H1 (cell line): ENCODE measurements around the gene GALNT9. TPM values are rescaled to one million over a fixed set of nuclear protein-coding genes. Genes with fewer than 3 reads are reported as not detected.

Source experiments
- CTCF ChIA-PET: fragments of 300-600 bp; sonication (Branson Sonifier 250); formaldehyde crosslinking; loops from one replicate; lab custom pipeline; 2021; ENCODE audit not compliant: partially characterized antibody; lab: Charles Lee
- POLR2A ChIA-PET: fragments of 300-600 bp; sonication (Branson Sonifier 250); formaldehyde crosslinking; loops from one replicate; lab custom pipeline; 2021; ENCODE audit warnings: inconsistent platforms; ENCODE audit not compliant: partially characterized antibody; lab: Charles Lee
- DNase-seq, 2 experiments: peaks; one replicate each; pipeline versions ENCODE4 v3.0.0 to v3.0.0-alpha.2; 2010 to 2022; ENCODE audit warnings: low spot score in 2 of 2, low read depth in 1 of 2, mixed read lengths in 1 of 2
- FAIRE-seq: peaks from 2 replicates; lab custom pipeline; 2011; peaks lifted over from hg19 to GRCh38; lab: Jason Lieb, UNC
- H2AFZ ChIP-seq: 2 replicates; pipeline ENCODE4 v1.8.1; 2012; ENCODE audit warnings: low read length, inconsistent platforms
- H2AK5ac ChIP-seq: 2 replicates; pipeline ENCODE4 v1.6.1; 2013; ENCODE audit warnings: low read depth, low read length
- H2BK120ac ChIP-seq: replicated peaks from 2 replicates; pipeline ENCODE3; 2013; ENCODE audit warnings: low read depth, low read length, inconsistent platforms
- H2BK12ac ChIP-seq: 2 replicates; pipeline ENCODE4 v1.6.1; 2013; ENCODE audit warnings: low read depth, low read length
- H2BK15ac ChIP-seq: 2 replicates; pipeline ENCODE4 v1.6.1; 2013; ENCODE audit warnings: low read length
- H2BK20ac ChIP-seq: 2 replicates; pipeline ENCODE4 v1.6.1; 2013; ENCODE audit warnings: low read length
- H2BK5ac ChIP-seq: 2 replicates; pipeline ENCODE4 v1.6.1; 2013; ENCODE audit warnings: low read depth, low read length
- H3K14ac ChIP-seq: 2 replicates; pipeline ENCODE4 v1.6.1; 2013; ENCODE audit warnings: inconsistent platforms; ENCODE audit not compliant: insufficient read length
- H3K18ac ChIP-seq: 2 replicates; pipeline ENCODE4 v1.6.1; 2013; ENCODE audit warnings: low read length; ENCODE audit errors: extremely low read depth
- H3K23ac ChIP-seq: 2 replicates; pipeline ENCODE4 v1.6.1; 2013; ENCODE audit warnings: inconsistent platforms; ENCODE audit not compliant: insufficient read length
- H3K23me2 ChIP-seq: 2 replicates; pipeline ENCODE4 v1.6.1; 2013; ENCODE audit warnings: low read depth, low read length
- H3K27ac ChIP-seq: 2 replicates; pipeline ENCODE4 v1.6.1; 2011; ENCODE audit warnings: low read depth, low read length, inconsistent platforms
- H3K27me3 ChIP-seq, 4 experiments: replicated peaks in 1 of 4; 1 replicate in 1 of 4; 2 replicates in 3 of 4; pipeline versions ENCODE4 v1.6.1 to v1.8.1; 2011 to 2013; ENCODE audit warnings: low read length in 3 of 4, mild to moderate bottlenecking in 3 of 4, inconsistent platforms in 2 of 4, mixed read lengths in 2 of 4, moderate library complexity in 1 of 4; ENCODE audit not compliant: control insufficient read depth in 3 of 4, insufficient read depth in 3 of 4; ENCODE audit errors: extremely low read depth in 1 of 4
- H3K36me3 ChIP-seq, 4 experiments: 2 replicates each; pipeline versions ENCODE4 v1.6.1 to v1.8.1; 2011 to 2013; ENCODE audit warnings: mild to moderate bottlenecking in 4 of 4, low read length in 3 of 4, moderate library complexity in 2 of 4, control low read depth in 1 of 4, inconsistent platforms in 1 of 4; ENCODE audit not compliant: insufficient read depth in 4 of 4, control insufficient read depth in 2 of 4
- H3K4ac ChIP-seq: replicated peaks from 2 replicates; pipeline ENCODE3; 2013; ENCODE audit warnings: low read length, low read depth, mixed read lengths, inconsistent platforms; ENCODE audit not compliant: insufficient read length
- H3K4me1 ChIP-seq, 4 experiments: replicated peaks in 1 of 4; 1 replicate in 1 of 4; 2 replicates in 3 of 4; pipeline versions ENCODE4 v1.6.1 to v1.8.1; 2011 to 2013; ENCODE audit warnings: low read length in 3 of 4, inconsistent platforms in 2 of 4, mixed read lengths in 1 of 4; ENCODE audit not compliant: insufficient read depth in 4 of 4, control insufficient read depth in 3 of 4
- H3K4me2 ChIP-seq, 2 experiments: 2 replicates each; pipeline versions ENCODE4 v1.6.1 to v1.8.1; 2011 to 2013; ENCODE audit warnings: low read depth in 2 of 2, low read length in 2 of 2, control low read depth in 1 of 2, inconsistent platforms in 1 of 2, mild to moderate bottlenecking in 1 of 2; ENCODE audit not compliant: insufficient read depth in 1 of 2
- H3K4me3 ChIP-seq, 4 experiments: fragments of 200-600, 300-600 bp in 1 of 4; sonication (generic), shearing (Covaris generic), sonication (Bioruptor Twin) in 1 of 4; 2 replicates each; pipeline versions ENCODE4 v1.5.1 to v1.8.1; 2011 to 2016; ENCODE audit warnings: low read length in 4 of 4, low read depth in 3 of 4, control low read depth in 2 of 4, inconsistent platforms in 2 of 4, mild to moderate bottlenecking in 2 of 4, mixed read lengths in 1 of 4, moderate library complexity in 1 of 4; ENCODE audit not compliant: insufficient read depth in 2 of 4; ENCODE audit errors: extremely low read depth in 1 of 4
- H3K56ac ChIP-seq: replicated peaks from 2 replicates; pipeline ENCODE3; 2013; ENCODE audit warnings: low read depth, mild to moderate bottlenecking, mixed read lengths, low read length, inconsistent platforms; ENCODE audit not compliant: insufficient read length
- H3K79me1 ChIP-seq: 2 replicates; pipeline ENCODE4 v1.6.1; 2013; ENCODE audit warnings: low read depth, low read length, control low read depth
- H3K79me2 ChIP-seq, 2 experiments: 2 replicates each; pipeline versions ENCODE4 v1.6.1 to v1.8.1; 2012 to 2013; ENCODE audit warnings: low read length in 2 of 2, mild to moderate bottlenecking in 2 of 2, inconsistent platforms in 1 of 2; ENCODE audit not compliant: insufficient read depth in 2 of 2, control insufficient read depth in 1 of 2
- H3K9ac ChIP-seq, 4 experiments: replicated peaks in 1 of 4; 1 replicate in 1 of 4; 2 replicates in 3 of 4; pipeline versions ENCODE4 v1.6.1 to v1.8.1; 2011 to 2013; ENCODE audit warnings: low read depth in 3 of 4, low read length in 3 of 4, control low read depth in 2 of 4, mild to moderate bottlenecking in 2 of 4, moderate library complexity in 2 of 4, inconsistent platforms in 1 of 4; ENCODE audit errors: extremely low read depth in 1 of 4
- H3K9me3 ChIP-seq, 2 experiments: 2 replicates each; pipeline versions ENCODE4 v1.6.1 to v1.8.1; 2012 to 2013; ENCODE audit warnings: mild to moderate bottlenecking in 2 of 2, moderate library complexity in 2 of 2, control low read depth in 1 of 2, inconsistent platforms in 1 of 2, low read depth in 1 of 2, low read length in 1 of 2, mixed read lengths in 1 of 2; ENCODE audit not compliant: insufficient read depth in 2 of 2
- H4K20me1 ChIP-seq, 2 experiments: replicated peaks in 1 of 2; 2 replicates each; pipeline versions ENCODE3 to v1.8.1; 2011 to 2013; ENCODE audit warnings: inconsistent platforms in 2 of 2, low read length in 2 of 2, mild to moderate bottlenecking in 1 of 2; ENCODE audit not compliant: insufficient read depth in 2 of 2, control insufficient read depth in 1 of 2
- H4K5ac ChIP-seq: 2 replicates; pipeline ENCODE4 v1.6.1; 2013; ENCODE audit warnings: low read length, low read depth, mixed read lengths, inconsistent platforms; ENCODE audit not compliant: insufficient read length
- H4K8ac ChIP-seq: 2 replicates; pipeline ENCODE4 v1.8.0; 2013; ENCODE audit warnings: mild to moderate bottlenecking, moderate library complexity, low read length, inconsistent platforms; ENCODE audit not compliant: insufficient read depth; ENCODE audit errors: extremely low read depth
- H4K91ac ChIP-seq: replicated peaks from 2 replicates; pipeline ENCODE3; 2013; ENCODE audit warnings: low read length, mixed read lengths, inconsistent platforms; ENCODE audit not compliant: insufficient read length
- WGBS, 2 experiments: shearing (Covaris generic) in 1 of 2; methylation state at CpG; one replicate each; pipeline versions ENCODE4 v1.1.6 to v1.1.7; 2013 to 2015; ENCODE audit warnings: low lambda C conversion rate in 2 of 2, mixed read lengths in 2 of 2, inconsistent platforms in 1 of 2, low coverage in 1 of 2, missing lambda C conversion rate in 1 of 2; ENCODE audit not compliant: insufficient replicate concordance in 2 of 2, insufficient coverage in 1 of 2, insufficient read length in 1 of 2; ENCODE audit errors: extremely low coverage in 1 of 2, missing lambda C conversion rate in 1 of 2; 5-methylcytosine and 5-hydroxymethylcytosine counted together
- polyA plus RNA-seq, 7 experiments: library from polyadenylated mRNA; depleted of rRNA in 3 of 7; stranded (reverse) in 5 of 7; unstranded in 2 of 7; fragments of >200 nt in 5 of 7; fragments of 200-250 nt in 2 of 7; gene quantifications; 1 replicate in 5 of 7; 2 replicates in 1 of 7; 4 replicates in 1 of 7; pipeline versions ENCODE4 v1.2.1 to v1.2.3, GENCODE V29; 2011 to 2013; ENCODE audit warnings: missing spikeins in 2 of 7, mixed read lengths in 2 of 7
- total RNA-seq: library from RNA; stranded (reverse); fragmentation: NEBNext Ultra II Directional; extraction: Animal tissue kit (Norgen Biotek cat#: 25700); gene quantifications from 2 replicates; pipeline ENCODE4 v1.2.1, GENCODE V29; 2021

The GALNT9 gene
- total and polyA plus RNA-seq, 2 of the 8 experiments (the other 6 are each of a cell fraction or from before 2014, with no cell fraction given), result 2.0 to 3.6 TPM

- no peak overlapping the region for H3K23ac ChIP-seq
- H3K27ac ChIP-seq, result no peak overlapping the region
- no peak overlapping the region for H3K4me3 ChIP-seq
- H4K91ac ChIP-seq, result no peak overlapping the region
- H3K79me2 ChIP-seq, result no peaks in the 10 kb centered on the region
- 74% methylated on average over 15 of the region's 18 CpGs; no CpG with 5 or more reads in 1 of the 2 experiments for WGBS, 2 experiments
- H2BK20ac ChIP-seq, result no peak overlapping the region
- FAIRE-seq (no peak), DNase-seq (no peak)
- H4K8ac ChIP-seq, result no peak overlapping the region; the same call in 1 of the 2 replicates
- no peak overlapping the region for H3K14ac ChIP-seq
- peaks cover 0 to 12% (median 3%) of the 10 kb centered on the region in 4 experiments; a peak in 5 of 7 replicates for H3K27me3 ChIP-seq
- H2BK15ac ChIP-seq, result no peak overlapping the region
- H2BK120ac ChIP-seq, result no peak overlapping the region
- POLR2A ChIA-PET, result no interaction called here
- no peaks in the 10 kb centered on the region; a peak in 1 of 7 replicates for H3K4me1 ChIP-seq
- no peaks in the 10 kb centered on the region for H3K23me2 ChIP-seq
- H4K20me1 ChIP-seq, result no peaks in the 10 kb centered on the region
- H3K9me3 ChIP-seq, result peaks cover 0 to under 1% of the 10 kb centered on the region in 2 experiments; a peak in 1 of 4 replicates
- H3K4ac ChIP-seq, result no peak overlapping the region
- no peak overlapping the region for H2AK5ac ChIP-seq
- H2AFZ ChIP-seq, result no peak overlapping the region
- no peak overlapping the region for H3K56ac ChIP-seq
- H3K4me2 ChIP-seq, result no peak overlapping the region
- CTCF ChIA-PET, result interaction anchor here (0.9 kb wide), 1 partner anchor 142 kb away, joined by 3 read pairs; no protein-coding TSS in a partner anchor
- no peak overlapping the region for H2BK5ac ChIP-seq
- no peaks in the 10 kb centered on the region for H3K79me1 ChIP-seq
- no peak overlapping the region for H4K5ac ChIP-seq
- no peak overlapping the region for H3K9ac ChIP-seq
- H3K18ac ChIP-seq, result no peak overlapping the region
- no peak overlapping the region for H2BK12ac ChIP-seq
- H3K36me3 ChIP-seq, result no peaks in the 10 kb centered on the region
Measured at GRCh38 chr12:132199101-132199500, 130.3 kb downstream of the GALNT9 start.
